Stimulated activated naive CD4-positive, alpha-beta T cell (primary cell): Measurements from ENCODE around the gene SH3PXD2B.

ENCODE experiments used
- DNase-seq, 6 experiments: peaks; one replicate each; lab custom pipeline; 2025; lab: John Stamatoyannopoulos, UW

SH3PXD2B gene

GRCh38 chr5:172436879-172437369 lies 17.4 kb downstream of the SH3PXD2B start:
- DNase-seq, result no peak

GRCh38 chr5:172436078-172436878 lies 18.0 kb downstream of the SH3PXD2B start:
- DNase-seq, result no peak

GRCh38 chr5:172435362-172436077 lies 18.8 kb downstream of the SH3PXD2B start:
- DNase-seq, result no peak

- no peak for DNase-seq
Observed at GRCh38 chr5:172434251-172434650, 20.1 kb downstream of the SH3PXD2B start.

GRCh38 chr5:172433513-172433912 lies 20.8 kb downstream of the SH3PXD2B start:
- no peak for DNase-seq

GRCh38 chr5:172433071-172433470 lies 21.3 kb downstream of the SH3PXD2B start:
- no peak for DNase-seq

GRCh38 chr5:172430354-172430753 lies 24.0 kb downstream of the SH3PXD2B start:
- no peak for DNase-seq

GRCh38 chr5:172429201-172429940 lies 25.0 kb downstream of the SH3PXD2B start:
- no peak for DNase-seq

GRCh38 chr5:172428224-172429166 lies 25.8 kb downstream of the SH3PXD2B start:
- no peak for DNase-seq

- no peak for DNase-seq
Observed at GRCh38 chr5:172427202-172427601, 27.1 kb downstream of the SH3PXD2B start.

- DNase-seq, result no peak
Observed at GRCh38 chr5:172426086-172426485, 28.2 kb downstream of the SH3PXD2B start.

GRCh38 chr5:172425402-172425801 lies 28.9 kb downstream of the SH3PXD2B start:
- no peak for DNase-seq

GRCh38 chr5:172424808-172425207 lies 29.5 kb downstream of the SH3PXD2B start:
- no peak for DNase-seq

- DNase-seq, result no peak
Observed at GRCh38 chr5:172424111-172424490, 30.2 kb downstream of the SH3PXD2B start.

- no peak for DNase-seq
Observed at GRCh38 chr5:172423379-172424110, 30.8 kb downstream of the SH3PXD2B start.

- DNase-seq, result no peak
Observed at GRCh38 chr5:172422255-172422654, 32.1 kb downstream of the SH3PXD2B start.

- DNase-seq, result no peak
Observed at GRCh38 chr5:172421020-172421419, 33.3 kb downstream of the SH3PXD2B start.

GRCh38 chr5:172420235-172420939 lies 33.9 kb downstream of the SH3PXD2B start:
- DNase-seq, result no peak

GRCh38 chr5:172418862-172419814 lies 35.2 kb downstream of the SH3PXD2B start:
- no peak for DNase-seq
